HCT116 (cell line): ENCODE results near the gene C9orf50. TPM values are rescaled to one million over a fixed set of nuclear protein-coding genes. Genes with fewer than 3 reads are reported as not detected.
A peak's percentile ranks its signal among the peaks of the same experiment; 100 is the strongest.

Experiments
- ATAC-seq: fragments of 200-7000 bp; cut with Tn5 transposase; 2 replicates; pipeline ENCODE4 v1.9.1; 2020; ENCODE audit warnings: mild to moderate bottlenecking, moderate library complexity
- BruUV-seq: library from RNA; stranded (reverse); fragments of 400-500 nt; replicated peaks from 2 replicates; lab custom pipeline; 2021; lab: Mats Ljungman, UMichigan
- CTCF ChIA-PET: fragments of 300-600 bp; sonication (Branson Sonifier 250); formaldehyde crosslinking; loops from one replicate; lab custom pipeline; 2021; ENCODE audit warnings: antibody characterized with exemption; lab: Charles Lee
- POLR2A ChIA-PET: fragments of 300-600, 350-600 bp; sonication (Branson Sonifier 250); formaldehyde crosslinking; loops from one replicate; lab custom pipeline; 2021; ENCODE audit warnings: antibody characterized with exemption; lab: Charles Lee
- RAD21 ChIA-PET, 2 experiments: fragments of 300-600 bp; sonication (Branson Sonifier 250); formaldehyde crosslinking; loops; one replicate each; lab custom pipeline; 2023; ENCODE audit warnings: low total read pairs in 2 of 2; ENCODE audit not compliant: uncharacterized antibody in 2 of 2, unreplicated experiment in 2 of 2, low non-redundant PET in 1 of 2; lab: Charles Lee
- DNase-seq: peaks from one replicate; pipeline ENCODE4 v3.0.0-alpha.2; 2010; ENCODE audit warnings: low read depth, low spot score
- H2AFZ ChIP-seq: fragments of 200-600 bp; shearing (Covaris generic), sonication (generic); 2 replicates; pipeline ENCODE4 v1.6.1; 2017; ENCODE audit warnings: low read depth, mixed run types, mixed read lengths, antibody characterized with exemption, low read length; ENCODE audit not compliant: poor library complexity, severe bottlenecking
- H3K27ac ChIP-seq: 2 replicates; pipeline ENCODE4 v1.5.1; 2012; ENCODE audit warnings: low read depth, low read length
- H3K27me3 ChIP-seq: fragments of 200-600 bp; sonication (generic); 2 replicates; pipeline ENCODE4 v1.6.1; 2016; ENCODE audit warnings: mixed run types, low read length, mixed read lengths; ENCODE audit not compliant: insufficient read depth
- H3K36me3 ChIP-seq, 2 experiments: fragments of 200-500 bp in 1 of 2; fragments of 200-600 bp in 1 of 2; sonication (Bioruptor generic) in 1 of 2; sonication (generic) in 1 of 2; 2 replicates each; pipeline versions ENCODE4 v1.5.1 to v1.6.1; 2014 to 2016; ENCODE audit warnings: low read length in 2 of 2, inconsistent platforms in 1 of 2, mixed read lengths in 1 of 2, mixed run types in 1 of 2; ENCODE audit not compliant: insufficient read depth in 2 of 2, control insufficient read depth in 1 of 2
- H3K4me1 ChIP-seq, 2 experiments: fragments of 200-600 bp in 1 of 2; sonication (generic) in 1 of 2; 2 replicates each; pipeline versions ENCODE4 v1.5.1 to v1.6.1; 2012 to 2017; ENCODE audit warnings: low read length in 2 of 2, inconsistent platforms in 1 of 2, mild to moderate bottlenecking in 1 of 2, mixed read lengths in 1 of 2, mixed run types in 1 of 2, moderate library complexity in 1 of 2; ENCODE audit not compliant: insufficient read depth in 2 of 2, control insufficient read depth in 1 of 2
- H3K4me2 ChIP-seq: fragments of 200-600 bp; sonication (generic); 2 replicates; pipeline ENCODE4 v1.6.1; 2017; ENCODE audit warnings: mixed run types, low read length, mixed read lengths
- H3K4me3 ChIP-seq, 2 experiments: fragments of 200-600 bp in 1 of 2; sonication (generic) in 1 of 2; replicated peaks in 1 of 2; 2 replicates each; pipeline ENCODE4 v1.5.1; 2011 to 2016; ENCODE audit warnings: low read length in 2 of 2, control low read depth in 1 of 2, low read depth in 1 of 2, mild to moderate bottlenecking in 1 of 2, mixed read lengths in 1 of 2, mixed run types in 1 of 2
- H3K79me2 ChIP-seq: fragments of 200-600 bp; sonication (generic); 2 replicates; pipeline ENCODE4 v1.6.1; 2017; ENCODE audit warnings: mild to moderate bottlenecking, mixed run types, low read length, moderate library complexity, mixed read lengths; ENCODE audit not compliant: insufficient read depth
- H3K9ac ChIP-seq: fragments of 200-600 bp; sonication (generic); 2 replicates; pipeline ENCODE4 v1.6.1; 2016; ENCODE audit warnings: low read length, mixed read lengths
- H3K9me2 ChIP-seq: fragments of 200-600 bp; sonication (generic), shearing (Covaris generic); 2 replicates; pipeline ENCODE4 v1.6.1; 2017; ENCODE audit warnings: mixed run types, mild to moderate bottlenecking, moderate library complexity; ENCODE audit not compliant: insufficient read depth
- H3K9me3 ChIP-seq, 2 experiments: fragments of 200-500 bp in 1 of 2; fragments of 200-600 bp in 1 of 2; sonication (Bioruptor generic) in 1 of 2; sonication (generic) in 1 of 2; 2 replicates each; pipeline ENCODE4 v1.6.1; 2014 to 2017; ENCODE audit warnings: low read length in 2 of 2, mixed read lengths in 2 of 2, inconsistent platforms in 1 of 2, low read depth in 1 of 2, mild to moderate bottlenecking in 1 of 2, mixed run types in 1 of 2, moderate library complexity in 1 of 2; ENCODE audit not compliant: control insufficient read depth in 1 of 2, insufficient read depth in 1 of 2
- H4K20me1 ChIP-seq: fragments of 200-600 bp; sonication (generic), shearing (Covaris generic); 2 replicates; pipeline ENCODE4 v1.6.1; 2017; ENCODE audit warnings: mixed run types, mild to moderate bottlenecking, moderate library complexity; ENCODE audit not compliant: insufficient read depth
- POLR2A ChIP-seq: IDR thresholded peaks from 2 replicates; pipeline ENCODE4 v1.7.0; 2011; ENCODE audit warnings: borderline replicate concordance; ENCODE audit not compliant: insufficient read depth, insufficient read length; ENCODE audit errors: extremely low read depth
- POLR2AphosphoS5 ChIP-seq: IDR thresholded peaks from 2 replicates; pipeline ENCODE4 v1.6.1; 2011; ENCODE audit warnings: mild to moderate bottlenecking, low read depth, low read length, moderate library complexity
- RAD21 ChIP-seq: IDR thresholded peaks from 2 replicates; pipeline ENCODE4 v1.6.1; 2012; ENCODE audit warnings: low read depth, mild to moderate bottlenecking
- TCF7L2 ChIP-seq: IDR thresholded peaks from 2 replicates; pipeline ENCODE4 v1.7.0; 2011; ENCODE audit warnings: borderline replicate concordance, inconsistent platforms; ENCODE audit not compliant: insufficient read depth, insufficient read length; ENCODE audit errors: extremely low read depth
- YY1 ChIP-seq: IDR thresholded peaks from 2 replicates; pipeline ENCODE4 v1.6.1; 2011; ENCODE audit warnings: low read length, low read depth, moderate library complexity, mild to moderate bottlenecking; ENCODE audit not compliant: insufficient replicate concordance; ENCODE audit errors: extremely low read depth
- intact Hi-C: fragments of 100-400 bp; cut with micrococcal nuclease; formaldehyde crosslinking; loops from 2 replicates; pipeline ENCODE4 v1.10.0; 2022
- total RNA-seq: library from RNA; stranded (reverse); gene quantifications from one replicate; pipeline ENCODE4 v1.2.1, GENCODE V29; 2021; ENCODE audit not compliant: unreplicated experiment
- TF ChIP-seq, protein P1 (sequence below), 3 experiments: fragments of 200-600 bp in 1 of 3; sonication (generic) in 1 of 3; IDR thresholded peaks in 2 of 3; conservative IDR thresholded peaks in 1 of 3; 2 replicates each; pipeline ENCODE4 v1.5.1; 2012 to 2017; ENCODE audit warnings: low read depth in 2 of 3, low read length in 2 of 3, antibody characterized with exemption in 1 of 3, borderline replicate concordance in 1 of 3, control low read depth in 1 of 3, mild to moderate bottlenecking in 1 of 3, mixed read lengths in 1 of 3, mixed run types in 1 of 3, moderate library complexity in 1 of 3; ENCODE audit not compliant: insufficient read depth in 1 of 3
- TF ChIP-seq, protein P2 (sequence below): IDR thresholded peaks from 2 replicates; pipeline ENCODE4 v1.6.1; 2011; ENCODE audit warnings: mild to moderate bottlenecking, low read length, moderate library complexity; ENCODE audit not compliant: insufficient replicate concordance; ENCODE audit errors: extremely low read depth

The C9orf50 gene
- total RNA-seq, 1 experiment from 2014 or later: not detected

DNA sequence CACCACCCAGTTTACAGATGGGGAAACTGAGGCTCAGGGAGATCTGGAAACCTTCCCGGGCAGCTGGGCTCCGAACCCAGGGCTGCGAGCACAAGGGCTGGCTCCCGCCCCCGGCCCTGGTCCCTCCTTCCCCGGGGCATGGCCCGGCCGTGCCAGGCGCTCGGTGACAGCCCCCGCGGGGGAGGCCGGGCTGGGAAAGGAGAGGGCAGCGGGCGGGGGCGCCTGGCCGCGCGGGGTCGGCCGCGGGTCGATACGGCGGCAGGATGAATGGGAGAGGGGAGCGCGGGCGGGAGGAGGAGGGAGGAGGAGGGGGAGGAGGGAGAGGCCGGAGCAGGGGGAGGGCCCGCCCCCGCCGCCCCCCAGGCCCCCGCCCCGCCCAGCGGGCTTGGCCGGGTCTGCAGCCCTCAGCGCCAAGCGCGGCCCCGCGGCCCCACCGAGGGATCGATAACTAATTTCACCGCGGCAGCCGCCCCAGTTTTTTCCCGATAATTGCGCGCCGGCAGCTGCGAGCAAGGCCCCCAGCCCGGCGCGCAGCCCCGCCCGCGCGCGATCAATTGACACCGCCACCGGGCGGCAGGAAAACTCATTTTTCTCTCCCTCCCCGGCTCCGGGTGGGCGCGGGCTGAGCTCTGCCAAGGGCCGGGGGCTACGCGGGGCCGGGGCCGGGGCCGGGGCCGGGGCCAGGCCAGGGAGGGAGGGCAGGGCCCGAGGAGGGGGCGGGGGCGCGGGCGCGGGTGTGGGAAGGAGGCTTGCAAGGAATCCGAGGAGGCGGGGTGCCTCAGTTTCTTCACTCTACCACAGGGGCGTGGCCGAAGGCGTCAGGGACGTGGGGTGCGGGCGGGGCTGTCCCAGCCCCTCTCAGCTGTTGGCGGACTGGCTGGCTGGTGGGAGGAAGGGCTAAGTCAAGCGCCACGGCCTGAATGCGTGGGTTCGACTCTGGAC, 52.1 kb downstream of the C9orf50 start:
- CTCF ChIA-PET: interaction anchor here (0.6 to 2.2 kb wide), 7 partner anchors 10 to 398 kb away, joined by 3 to 15 read pairs (median 3); no protein-coding TSS in a partner anchor
- intact Hi-C loops: loop anchor here (5.0 kb wide), 2 partner anchors 67 to 432 kb away; no protein-coding TSS in a partner anchor
- H3K27ac ChIP-seq: peak overlapping the region; percentile 100

DNA sequence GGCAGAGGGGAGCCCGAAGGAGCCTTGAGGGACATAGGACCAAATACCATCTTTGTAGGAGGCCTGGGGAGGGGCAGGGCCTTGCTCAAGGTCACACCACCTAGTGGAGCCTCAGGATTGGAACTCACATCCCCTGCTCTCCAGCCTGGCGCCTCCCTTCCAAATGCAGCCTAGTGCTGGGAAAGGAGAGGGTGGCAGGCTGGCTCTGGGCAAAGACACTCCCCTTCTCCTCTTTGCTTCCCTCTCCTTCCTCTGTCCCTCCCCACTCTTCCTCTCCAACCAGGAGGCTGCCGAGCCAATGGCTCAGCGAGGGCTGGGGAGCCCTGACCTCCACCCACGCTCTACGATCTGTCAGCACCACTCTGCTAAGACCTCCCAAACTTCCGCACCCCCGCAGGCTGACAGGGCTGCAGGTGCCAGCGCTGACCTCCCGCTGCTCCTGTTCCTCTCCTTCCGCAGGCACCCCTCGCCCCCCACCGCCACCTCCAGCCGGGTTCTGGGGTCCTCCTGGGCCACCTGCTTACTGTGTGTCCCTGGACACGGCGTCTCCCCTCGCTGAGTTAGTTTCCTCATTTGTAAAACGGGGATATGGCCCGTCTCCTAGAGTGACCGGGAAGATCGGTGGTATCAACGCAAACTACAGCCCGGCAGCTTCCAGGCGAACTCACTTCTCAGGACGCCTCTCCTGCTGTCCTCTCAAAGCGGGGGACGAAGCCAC, 52.9 kb downstream of the C9orf50 start:
- peak overlapping the region; percentile 98 for H3K4me2 ChIP-seq
- DNase-seq: peak; percentile 73
- intact Hi-C loops: loop anchor here (5.0 kb wide), 2 partner anchors 66 to 431 kb away; no protein-coding TSS in a partner anchor
- POLR2A ChIA-PET: interaction anchor here (0.6 to 2.0 kb wide), 12 partner anchors 9 to 506 kb away, joined by 3 to 9 read pairs (median 4); partner anchors contain the start of gene IER5L
- H3K79me2 ChIP-seq: no peaks in the 10 kb centered on the region
- CTCF ChIA-PET: interaction anchor here (1.1 kb wide), 1 partner anchor 72 kb away, joined by 4 read pairs; no protein-coding TSS in a partner anchor
- H4K20me1 ChIP-seq: no peaks in the 10 kb centered on the region
- H3K27ac ChIP-seq: peak overlapping the region; percentile 100
- H3K4me3 ChIP-seq: peak overlapping the region; percentile 55 to 72
- no peaks in the 10 kb centered on the region for H3K9me2 ChIP-seq
- TF ChIP-seq TCF7L2 (peak; percentile 39), POLR2A (peak; percentile 30), POLR2AphosphoS5 (peak; percentile 66), RAD21 (no peak)
- TF ChIP-seq, protein P1, sequence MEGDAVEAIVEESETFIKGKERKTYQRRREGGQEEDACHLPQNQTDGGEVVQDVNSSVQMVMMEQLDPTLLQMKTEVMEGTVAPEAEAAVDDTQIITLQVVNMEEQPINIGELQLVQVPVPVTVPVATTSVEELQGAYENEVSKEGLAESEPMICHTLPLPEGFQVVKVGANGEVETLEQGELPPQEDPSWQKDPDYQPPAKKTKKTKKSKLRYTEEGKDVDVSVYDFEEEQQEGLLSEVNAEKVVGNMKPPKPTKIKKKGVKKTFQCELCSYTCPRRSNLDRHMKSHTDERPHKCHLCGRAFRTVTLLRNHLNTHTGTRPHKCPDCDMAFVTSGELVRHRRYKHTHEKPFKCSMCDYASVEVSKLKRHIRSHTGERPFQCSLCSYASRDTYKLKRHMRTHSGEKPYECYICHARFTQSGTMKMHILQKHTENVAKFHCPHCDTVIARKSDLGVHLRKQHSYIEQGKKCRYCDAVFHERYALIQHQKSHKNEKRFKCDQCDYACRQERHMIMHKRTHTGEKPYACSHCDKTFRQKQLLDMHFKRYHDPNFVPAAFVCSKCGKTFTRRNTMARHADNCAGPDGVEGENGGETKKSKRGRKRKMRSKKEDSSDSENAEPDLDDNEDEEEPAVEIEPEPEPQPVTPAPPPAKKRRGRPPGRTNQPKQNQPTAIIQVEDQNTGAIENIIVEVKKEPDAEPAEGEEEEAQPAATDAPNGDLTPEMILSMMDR (IDR thresholded peaks at IDR 0.05 in 2 of 3, conservative IDR thresholded peaks at IDR 0.05 in 1 of 3; ENCODE audit: borderline replicate concordance in 1 of 3, insufficient read depth in 1 of 3, low read depth in 2 of 3, low read length in 2 of 3): peak in 1 of 3 experiments; percentile 6; a peak in 2 of 6 replicates
- TF ChIP-seq, protein P2, sequence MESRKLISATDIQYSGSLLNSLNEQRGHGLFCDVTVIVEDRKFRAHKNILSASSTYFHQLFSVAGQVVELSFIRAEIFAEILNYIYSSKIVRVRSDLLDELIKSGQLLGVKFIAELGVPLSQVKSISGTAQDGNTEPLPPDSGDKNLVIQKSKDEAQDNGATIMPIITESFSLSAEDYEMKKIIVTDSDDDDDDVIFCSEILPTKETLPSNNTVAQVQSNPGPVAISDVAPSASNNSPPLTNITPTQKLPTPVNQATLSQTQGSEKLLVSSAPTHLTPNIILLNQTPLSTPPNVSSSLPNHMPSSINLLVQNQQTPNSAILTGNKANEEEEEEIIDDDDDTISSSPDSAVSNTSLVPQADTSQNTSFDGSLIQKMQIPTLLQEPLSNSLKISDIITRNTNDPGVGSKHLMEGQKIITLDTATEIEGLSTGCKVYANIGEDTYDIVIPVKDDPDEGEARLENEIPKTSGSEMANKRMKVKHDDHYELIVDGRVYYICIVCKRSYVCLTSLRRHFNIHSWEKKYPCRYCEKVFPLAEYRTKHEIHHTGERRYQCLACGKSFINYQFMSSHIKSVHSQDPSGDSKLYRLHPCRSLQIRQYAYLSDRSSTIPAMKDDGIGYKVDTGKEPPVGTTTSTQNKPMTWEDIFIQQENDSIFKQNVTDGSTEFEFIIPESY: no peak
- TF ChIP-seq, all 23 proteins: peak for 4
- BruUV-seq: TSS peak; percentile 86
- RAD21 ChIA-PET: interaction anchor here (0.5 to 1.1 kb wide), 3 partner anchors 15 to 71 kb away, joined by 3 to 6 read pairs (median 3); no protein-coding TSS in a partner anchor
- Histone ChIP-seq H2AFZ (no peak overlapping the region), H3K27me3 (no peaks in the 10 kb centered on the region), H3K9me3 (peaks cover 0 to 13% of the 10 kb centered on the region in 2 experiments; a peak in 1 of 4 replicates), H3K4me1 (peaks cover 57 to 77% of the 10 kb centered on the region in 2 experiments), H3K9ac (peak overlapping the region; percentile 89), H3K36me3 (no peaks in the 10 kb centered on the region)
- ATAC-seq: peak; percentile 67

More for the DNA sequence above, 52.1 kb downstream of the C9orf50 start:
- DNase-seq: no peak
- BruUV-seq: no TSS peak
- Histone ChIP-seq H3K9me3 (peaks cover 0 to 14% of the 10 kb centered on the region in 2 experiments; a peak in 1 of 4 replicates), H4K20me1 (no peaks in the 10 kb centered on the region), H3K79me2 (no peaks in the 10 kb centered on the region), H3K9ac (peak overlapping the region; percentile 89), H3K4me2 (peak overlapping the region; percentile 98), H3K4me1 (peaks cover 55 to 75% of the 10 kb centered on the region in 2 experiments), H3K4me3 (peak overlapping the region; percentile 55 to 72), H3K9me2 (no peaks in the 10 kb centered on the region), H3K27me3 (no peaks in the 10 kb centered on the region), H2AFZ (no peak overlapping the region), H3K36me3 (no peaks in the 10 kb centered on the region)
- ATAC-seq: peak; percentile 44
- ChIA-PET RAD21 (interaction anchor here (0.5 to 1.3 kb wide), 5 partner anchors 40 to 429 kb away, joined by 3 to 4 read pairs (median 3); no protein-coding TSS in a partner anchor), POLR2A (interaction anchor here (0.7 to 3.5 kb wide), 10 partner anchors 14 to 393 kb away, joined by 3 to 18 read pairs (median 5); partner anchors contain the start of gene IER5L)
- no peak for TF ChIP-seq YY1
- peak; percentile 54 for TF ChIP-seq POLR2AphosphoS5
- peak; percentile 92 for TF ChIP-seq TCF7L2
